Chondrocyte (in vitro differentiated cells): ENCODE results near the gene PDCD2L. TPM values are rescaled to one million over a fixed set of nuclear protein-coding genes. Genes with fewer than 3 reads are reported as not detected.

Experiments used
- DNase-seq: peaks from one replicate; pipeline ENCODE4 v3.0.0; 2021; ENCODE audit warnings: mixed read lengths, low spot score
- H3K27ac Mint-ChIP-seq: one replicate; pipeline ENCODE4 v1.8.0; 2021; ENCODE audit warnings: mild to moderate bottlenecking, moderate library complexity, mixed read lengths; ENCODE audit not compliant: unreplicated experiment
- H3K27me3 Mint-ChIP-seq: 2 replicates; pipeline ENCODE4 v1.8.0; 2021; ENCODE audit warnings: low read depth, mixed read lengths
- H3K36me3 Mint-ChIP-seq: 2 replicates; pipeline ENCODE4 v1.8.0; 2021; ENCODE audit warnings: low read depth, mixed read lengths
- H3K4me1 Mint-ChIP-seq: 2 replicates; pipeline ENCODE4 v1.8.0; 2021; ENCODE audit warnings: low read depth, mild to moderate bottlenecking, mixed read lengths
- H3K4me3 Mint-ChIP-seq: one replicate; pipeline ENCODE4 v1.8.0; 2021; ENCODE audit warnings: mild to moderate bottlenecking, moderate library complexity, mixed read lengths; ENCODE audit not compliant: unreplicated experiment
- H3K9me3 Mint-ChIP-seq: 2 replicates; pipeline ENCODE4 v1.8.0; 2021; ENCODE audit warnings: low read depth, mixed read lengths
- total RNA-seq: library from RNA; stranded (reverse); gene quantifications from 3 replicates; pipeline ENCODE4 v1.2.1, GENCODE V29; 2021
- TF ChIP-seq, protein P1 (sequence below): fragments of 200-600 bp; sonication (generic); IDR thresholded peaks from 2 replicates; pipeline ENCODE4 v1.5.0; 2021; ENCODE audit warnings: antibody characterized with exemption, mild to moderate bottlenecking, moderate library complexity

The PDCD2L gene
- total RNA-seq, 1 donor from 2014 or later = 8.6 TPM

DNA sequence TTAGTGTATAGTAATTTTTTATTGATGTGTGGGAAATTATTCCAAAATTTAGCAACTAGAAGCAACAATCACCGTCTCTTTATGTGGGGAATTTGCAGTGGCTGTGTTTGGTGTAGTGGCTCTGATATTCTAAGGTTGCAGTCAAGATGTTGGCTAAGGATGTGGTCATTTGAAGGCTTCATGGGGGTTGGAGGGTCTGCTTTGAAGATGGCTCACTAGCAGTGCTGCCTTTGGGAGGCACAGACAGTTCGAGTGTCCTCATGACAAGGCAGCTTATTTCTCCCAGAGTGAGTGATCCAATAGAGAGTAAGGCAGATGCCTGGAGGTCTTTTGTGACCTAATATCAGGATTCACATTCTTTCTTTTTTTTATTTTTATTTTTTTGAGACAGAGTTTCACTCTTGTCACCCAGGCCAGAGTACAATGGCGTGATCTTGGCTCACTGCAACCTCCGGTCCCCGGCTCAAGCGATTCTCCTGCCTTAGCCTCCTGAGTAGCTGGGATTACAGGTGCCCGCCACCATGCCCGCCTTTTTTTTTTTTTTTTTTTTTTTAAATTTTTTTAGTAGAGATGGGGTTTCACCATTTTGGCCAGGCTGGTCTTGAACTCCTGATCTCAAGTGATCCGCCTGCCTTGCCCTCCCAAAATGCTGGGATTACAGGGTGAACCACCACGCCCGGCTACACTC, 30.5 kb upstream of the PDCD2L start:
- TF ChIP-seq, protein P1, sequence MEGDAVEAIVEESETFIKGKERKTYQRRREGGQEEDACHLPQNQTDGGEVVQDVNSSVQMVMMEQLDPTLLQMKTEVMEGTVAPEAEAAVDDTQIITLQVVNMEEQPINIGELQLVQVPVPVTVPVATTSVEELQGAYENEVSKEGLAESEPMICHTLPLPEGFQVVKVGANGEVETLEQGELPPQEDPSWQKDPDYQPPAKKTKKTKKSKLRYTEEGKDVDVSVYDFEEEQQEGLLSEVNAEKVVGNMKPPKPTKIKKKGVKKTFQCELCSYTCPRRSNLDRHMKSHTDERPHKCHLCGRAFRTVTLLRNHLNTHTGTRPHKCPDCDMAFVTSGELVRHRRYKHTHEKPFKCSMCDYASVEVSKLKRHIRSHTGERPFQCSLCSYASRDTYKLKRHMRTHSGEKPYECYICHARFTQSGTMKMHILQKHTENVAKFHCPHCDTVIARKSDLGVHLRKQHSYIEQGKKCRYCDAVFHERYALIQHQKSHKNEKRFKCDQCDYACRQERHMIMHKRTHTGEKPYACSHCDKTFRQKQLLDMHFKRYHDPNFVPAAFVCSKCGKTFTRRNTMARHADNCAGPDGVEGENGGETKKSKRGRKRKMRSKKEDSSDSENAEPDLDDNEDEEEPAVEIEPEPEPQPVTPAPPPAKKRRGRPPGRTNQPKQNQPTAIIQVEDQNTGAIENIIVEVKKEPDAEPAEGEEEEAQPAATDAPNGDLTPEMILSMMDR = no peak
- Mint-ChIP-seq H3K9me3 (no peaks in the 10 kb centered on the region), H3K27me3 (no peaks in the 10 kb centered on the region), H3K27ac (no peak overlapping the region), H3K4me3 (no peak overlapping the region), H3K4me1 (peaks cover 3% of the 10 kb centered on the region), H3K36me3 (peaks cover 32% of the 10 kb centered on the region)
- no peak for DNase-seq

DNA sequence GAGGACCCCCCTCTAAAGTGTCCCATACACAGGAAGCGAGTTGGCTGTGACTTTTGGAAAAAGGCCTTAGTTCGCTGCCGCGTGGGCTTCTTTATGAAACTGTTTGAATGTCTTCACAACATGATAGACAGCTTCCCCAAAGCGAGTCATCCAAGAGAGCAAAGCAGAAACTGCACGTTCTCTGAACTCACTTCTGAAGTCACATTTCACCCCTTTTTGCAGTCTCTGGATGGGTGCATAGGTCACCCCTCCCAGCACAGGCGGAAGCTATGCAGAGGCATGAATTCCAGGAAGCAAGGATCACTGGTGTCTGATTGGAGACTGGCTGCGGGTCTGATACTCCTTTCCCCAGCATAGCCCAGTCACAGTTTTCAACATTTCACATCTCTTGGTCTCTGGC, 28.6 kb upstream of the PDCD2L start:
- DNase-seq = no peak
- peaks cover 3% of the 10 kb centered on the region for H3K4me1 Mint-ChIP-seq
- no peaks in the 10 kb centered on the region for H3K9me3 Mint-ChIP-seq
- H3K27me3 Mint-ChIP-seq = no peaks in the 10 kb centered on the region
- H3K36me3 Mint-ChIP-seq = peaks cover 30% of the 10 kb centered on the region
- H3K27ac Mint-ChIP-seq = no peak overlapping the region
- TF ChIP-seq, protein P1 = no peak
- H3K4me3 Mint-ChIP-seq = no peak overlapping the region

DNA sequence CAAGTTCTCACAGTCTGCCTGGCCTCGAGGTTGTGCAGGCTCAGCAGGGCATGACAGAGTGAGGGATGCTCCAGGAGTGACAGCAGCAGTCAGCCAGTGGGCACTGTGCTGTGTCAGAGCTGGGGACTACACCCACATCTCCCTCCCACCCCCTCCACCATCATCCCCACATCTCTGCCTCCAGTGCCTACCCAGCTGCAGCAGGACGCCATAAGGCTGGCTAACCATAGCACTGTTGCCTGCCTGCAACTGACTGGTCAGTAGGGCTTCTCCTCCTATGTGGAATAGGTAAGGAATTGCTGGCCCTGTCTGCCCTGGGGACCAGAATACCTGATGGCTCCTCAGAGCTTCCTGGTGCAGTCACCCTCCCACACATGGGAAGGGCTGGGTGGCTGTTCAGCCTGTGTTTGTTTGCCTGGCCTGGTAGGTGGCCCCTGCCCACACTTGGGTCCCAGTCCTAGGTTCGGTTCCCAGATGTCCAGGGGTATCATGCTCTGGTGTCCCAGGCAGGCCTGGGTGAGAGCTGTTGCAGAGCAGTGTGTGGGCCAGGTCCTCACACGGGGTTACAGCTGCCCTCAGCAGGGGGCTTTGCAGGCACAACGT, 23.5 kb upstream of the PDCD2L start:
- Mint-ChIP-seq H3K36me3 (peaks cover 51% of the 10 kb centered on the region), H3K27ac (no peak overlapping the region), H3K4me1 (no peaks in the 10 kb centered on the region), H3K4me3 (no peak overlapping the region), H3K27me3 (no peaks in the 10 kb centered on the region), H3K9me3 (no peaks in the 10 kb centered on the region)
- TF ChIP-seq, protein P1 = no peak
- DNase-seq = no peak

DNA sequence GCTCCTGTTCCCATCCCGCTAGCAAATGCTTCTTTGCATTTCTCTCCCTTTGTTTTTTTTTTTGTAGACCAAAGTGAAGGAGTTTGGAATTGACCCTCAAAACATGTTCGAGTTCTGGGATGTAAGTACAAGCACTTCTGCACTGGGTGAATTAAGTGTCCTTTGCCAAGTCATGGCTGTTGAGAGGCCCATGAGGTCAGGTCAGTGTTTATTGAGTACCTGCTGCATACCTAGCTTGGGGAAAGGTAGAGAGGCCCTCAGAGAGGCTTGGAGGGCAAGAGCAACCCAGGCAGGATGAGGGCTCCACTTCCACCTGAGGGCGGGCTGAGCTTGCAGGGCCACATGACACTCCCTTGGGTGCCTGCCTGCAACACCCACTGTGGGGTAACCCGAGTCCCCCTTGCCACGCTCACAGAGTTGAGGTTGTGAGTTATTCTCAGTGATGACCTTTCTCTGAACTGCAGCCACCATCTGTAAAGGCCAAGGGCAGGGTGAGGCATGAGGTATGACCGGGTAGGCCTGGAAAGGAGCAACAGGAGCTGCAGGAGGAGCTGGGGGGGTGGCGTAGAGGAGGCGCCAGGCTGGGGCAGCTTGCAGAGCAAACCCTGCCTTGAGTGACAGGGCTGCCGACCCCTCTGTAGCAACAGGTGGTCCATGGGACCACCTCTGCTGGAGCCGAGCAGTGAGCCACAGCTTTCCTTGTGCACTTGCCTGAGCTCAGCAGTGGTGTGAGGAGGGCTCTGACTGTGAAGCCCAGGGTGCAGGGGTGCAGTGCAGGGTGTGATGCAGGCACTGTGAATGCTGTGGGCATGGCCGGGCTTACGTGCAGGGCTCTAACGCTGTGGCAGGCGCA, 22.6 kb upstream of the PDCD2L start:
- DNase-seq = no peak

DNA sequence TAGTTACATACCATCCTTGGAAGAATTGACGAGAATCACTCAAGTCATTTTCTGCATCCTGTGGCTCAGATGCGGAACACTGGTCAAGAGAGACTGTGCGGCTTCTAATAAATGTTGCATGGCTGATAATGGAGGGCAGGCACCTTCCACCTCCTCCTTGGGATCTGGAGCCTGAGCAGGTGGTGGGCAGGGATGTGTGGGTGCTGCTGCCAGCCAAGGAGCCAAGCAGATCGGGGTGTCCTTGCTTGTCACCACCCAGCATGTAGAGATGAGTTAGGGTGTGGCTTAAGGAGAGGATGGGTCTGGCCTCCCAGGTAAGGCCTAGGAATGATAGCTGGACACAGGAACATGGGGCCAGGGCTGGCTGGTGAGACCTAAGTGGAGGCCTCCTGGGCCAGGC, 21.7 kb upstream of the PDCD2L start:
- Mint-ChIP-seq H3K27ac (no peak overlapping the region), H3K27me3 (no peaks in the 10 kb centered on the region), H3K4me3 (no peak overlapping the region), H3K4me1 (no peaks in the 10 kb centered on the region), H3K9me3 (no peaks in the 10 kb centered on the region), H3K36me3 (peaks cover 56% of the 10 kb centered on the region)
- no peak for DNase-seq
- TF ChIP-seq, protein P1 = no peak

More for the DNA sequence above, 22.6 kb upstream of the PDCD2L start:
- H3K4me3 Mint-ChIP-seq = no peak overlapping the region
- H3K27ac Mint-ChIP-seq = no peak overlapping the region
- no peaks in the 10 kb centered on the region for H3K27me3 Mint-ChIP-seq
- peaks cover 57% of the 10 kb centered on the region for H3K36me3 Mint-ChIP-seq
- TF ChIP-seq, protein P1 = no peak
- no peaks in the 10 kb centered on the region for H3K9me3 Mint-ChIP-seq
- H3K4me1 Mint-ChIP-seq = no peaks in the 10 kb centered on the region
